Liver (tissue), 3 donors: ENCODE measurements around the gene SLC51A.

Source experiments
- CTCF ChIP-seq: fragments of 150-350 bp; IDR thresholded peaks from 2 replicates; pipeline ENCODE4 v1.5.1; 2017; ENCODE audit warnings: improper control_type of control experiment, low read depth, low read length; ENCODE audit not compliant: missing input control
- MAX ChIP-seq: IDR thresholded peaks from 2 replicates; pipeline ENCODE4 v1.6.1; 2016; ENCODE audit warnings: antibody characterized with exemption
- RAD21 ChIP-seq, 2 donors: IDR thresholded peaks; 2 replicates each; pipeline ENCODE4 v1.6.1; 2016; ENCODE audit warnings: antibody characterized with exemption in 2 of 2, mild to moderate bottlenecking in 2 of 2
- REST ChIP-seq: IDR thresholded peaks from 2 replicates; pipeline ENCODE4 v1.6.1; 2016; ENCODE audit warnings: antibody characterized with exemption, mild to moderate bottlenecking
- RXRA ChIP-seq, 2 donors: IDR thresholded peaks; 2 replicates each; pipeline ENCODE4 v1.6.1; 2017 to 2018; ENCODE audit warnings: antibody characterized with exemption in 2 of 2, mild to moderate bottlenecking in 1 of 2
- SP1 ChIP-seq: IDR thresholded peaks from 2 replicates; pipeline ENCODE4 v1.6.1; 2018; ENCODE audit warnings: antibody characterized with exemption, mild to moderate bottlenecking
- TAF1 ChIP-seq: conservative IDR thresholded peaks from 2 replicates; pipeline ENCODE4 v1.6.1; 2016; ENCODE audit warnings: antibody characterized with exemption, mild to moderate bottlenecking
- donor health status: healthy.
- donor health status: healthy.

- TF ChIP-seq CTCF (no peak), SP1 (no peak), RXRA (IDR thresholded peaks at IDR 0.05) (peak in 1 of 2 donors; percentile 62), REST (no peak), RAD21 (IDR thresholded peaks at IDR 0.05) (no peak), TAF1 (no peak), MAX (no peak)
These were observed at the start of gene SLC51A for GRCh38 chr3:196216089-196216564.
